H1 (cell line): Measurements from ENCODE around the gene LPP. TPM values are rescaled to one million over a fixed set of nuclear protein-coding genes. Genes with fewer than 3 reads are reported as not detected.

Experiments used
- CTCF ChIA-PET: fragments of 300-600 bp; sonication (Branson Sonifier 250); formaldehyde crosslinking; loops from one replicate; lab custom pipeline; 2021; ENCODE audit not compliant: partially characterized antibody; lab: Charles Lee
- POLR2A ChIA-PET: fragments of 300-600 bp; sonication (Branson Sonifier 250); formaldehyde crosslinking; loops from one replicate; lab custom pipeline; 2021; ENCODE audit warnings: inconsistent platforms; ENCODE audit not compliant: partially characterized antibody; lab: Charles Lee
- DNase-seq, 2 experiments: peaks; one replicate each; pipeline versions ENCODE4 v3.0.0 to v3.0.0-alpha.2; 2010 to 2022; ENCODE audit warnings: low spot score in 2 of 2, low read depth in 1 of 2, mixed read lengths in 1 of 2
- FAIRE-seq: peaks from 2 replicates; lab custom pipeline; 2011; peaks lifted over from hg19 to GRCh38; lab: Jason Lieb, UNC
- H2AFZ ChIP-seq: 2 replicates; pipeline ENCODE4 v1.8.1; 2012; ENCODE audit warnings: low read length, inconsistent platforms
- H2AK5ac ChIP-seq: 2 replicates; pipeline ENCODE4 v1.6.1; 2013; ENCODE audit warnings: low read depth, low read length
- H2BK120ac ChIP-seq: replicated peaks from 2 replicates; pipeline ENCODE3; 2013; ENCODE audit warnings: low read depth, low read length, inconsistent platforms
- H2BK12ac ChIP-seq: 2 replicates; pipeline ENCODE4 v1.6.1; 2013; ENCODE audit warnings: low read depth, low read length
- H2BK15ac ChIP-seq: 2 replicates; pipeline ENCODE4 v1.6.1; 2013; ENCODE audit warnings: low read length
- H2BK20ac ChIP-seq: 2 replicates; pipeline ENCODE4 v1.6.1; 2013; ENCODE audit warnings: low read length
- H2BK5ac ChIP-seq: 2 replicates; pipeline ENCODE4 v1.6.1; 2013; ENCODE audit warnings: low read depth, low read length
- H3K14ac ChIP-seq: 2 replicates; pipeline ENCODE4 v1.6.1; 2013; ENCODE audit warnings: inconsistent platforms; ENCODE audit not compliant: insufficient read length
- H3K18ac ChIP-seq: 2 replicates; pipeline ENCODE4 v1.6.1; 2013; ENCODE audit warnings: low read length; ENCODE audit errors: extremely low read depth
- H3K23ac ChIP-seq: 2 replicates; pipeline ENCODE4 v1.6.1; 2013; ENCODE audit warnings: inconsistent platforms; ENCODE audit not compliant: insufficient read length
- H3K23me2 ChIP-seq: 2 replicates; pipeline ENCODE4 v1.6.1; 2013; ENCODE audit warnings: low read depth, low read length
- H3K27ac ChIP-seq: 2 replicates; pipeline ENCODE4 v1.6.1; 2011; ENCODE audit warnings: low read depth, low read length, inconsistent platforms
- H3K27me3 ChIP-seq, 4 experiments: replicated peaks in 1 of 4; 1 replicate in 1 of 4; 2 replicates in 3 of 4; pipeline versions ENCODE4 v1.6.1 to v1.8.1; 2011 to 2013; ENCODE audit warnings: low read length in 3 of 4, mild to moderate bottlenecking in 3 of 4, inconsistent platforms in 2 of 4, mixed read lengths in 2 of 4, moderate library complexity in 1 of 4; ENCODE audit not compliant: control insufficient read depth in 3 of 4, insufficient read depth in 3 of 4; ENCODE audit errors: extremely low read depth in 1 of 4
- H3K36me3 ChIP-seq, 4 experiments: 2 replicates each; pipeline versions ENCODE4 v1.6.1 to v1.8.1; 2011 to 2013; ENCODE audit warnings: mild to moderate bottlenecking in 4 of 4, low read length in 3 of 4, moderate library complexity in 2 of 4, control low read depth in 1 of 4, inconsistent platforms in 1 of 4; ENCODE audit not compliant: insufficient read depth in 4 of 4, control insufficient read depth in 2 of 4
- H3K4ac ChIP-seq: replicated peaks from 2 replicates; pipeline ENCODE3; 2013; ENCODE audit warnings: low read length, low read depth, mixed read lengths, inconsistent platforms; ENCODE audit not compliant: insufficient read length
- H3K4me1 ChIP-seq, 4 experiments: replicated peaks in 1 of 4; 1 replicate in 1 of 4; 2 replicates in 3 of 4; pipeline versions ENCODE4 v1.6.1 to v1.8.1; 2011 to 2013; ENCODE audit warnings: low read length in 3 of 4, inconsistent platforms in 2 of 4, mixed read lengths in 1 of 4; ENCODE audit not compliant: insufficient read depth in 4 of 4, control insufficient read depth in 3 of 4
- H3K4me2 ChIP-seq, 2 experiments: 2 replicates each; pipeline versions ENCODE4 v1.6.1 to v1.8.1; 2011 to 2013; ENCODE audit warnings: low read depth in 2 of 2, low read length in 2 of 2, control low read depth in 1 of 2, inconsistent platforms in 1 of 2, mild to moderate bottlenecking in 1 of 2; ENCODE audit not compliant: insufficient read depth in 1 of 2
- H3K4me3 ChIP-seq, 4 experiments: fragments of 200-600, 300-600 bp in 1 of 4; sonication (generic), shearing (Covaris generic), sonication (Bioruptor Twin) in 1 of 4; 2 replicates each; pipeline versions ENCODE4 v1.5.1 to v1.8.1; 2011 to 2016; ENCODE audit warnings: low read length in 4 of 4, low read depth in 3 of 4, control low read depth in 2 of 4, inconsistent platforms in 2 of 4, mild to moderate bottlenecking in 2 of 4, mixed read lengths in 1 of 4, moderate library complexity in 1 of 4; ENCODE audit not compliant: insufficient read depth in 2 of 4; ENCODE audit errors: extremely low read depth in 1 of 4
- H3K56ac ChIP-seq: replicated peaks from 2 replicates; pipeline ENCODE3; 2013; ENCODE audit warnings: low read depth, mild to moderate bottlenecking, mixed read lengths, low read length, inconsistent platforms; ENCODE audit not compliant: insufficient read length
- H3K79me1 ChIP-seq: 2 replicates; pipeline ENCODE4 v1.6.1; 2013; ENCODE audit warnings: low read depth, low read length, control low read depth
- H3K79me2 ChIP-seq, 2 experiments: 2 replicates each; pipeline versions ENCODE4 v1.6.1 to v1.8.1; 2012 to 2013; ENCODE audit warnings: low read length in 2 of 2, mild to moderate bottlenecking in 2 of 2, inconsistent platforms in 1 of 2; ENCODE audit not compliant: insufficient read depth in 2 of 2, control insufficient read depth in 1 of 2
- H3K9ac ChIP-seq, 4 experiments: replicated peaks in 1 of 4; 1 replicate in 1 of 4; 2 replicates in 3 of 4; pipeline versions ENCODE4 v1.6.1 to v1.8.1; 2011 to 2013; ENCODE audit warnings: low read depth in 3 of 4, low read length in 3 of 4, control low read depth in 2 of 4, mild to moderate bottlenecking in 2 of 4, moderate library complexity in 2 of 4, inconsistent platforms in 1 of 4; ENCODE audit errors: extremely low read depth in 1 of 4
- H3K9me3 ChIP-seq, 2 experiments: 2 replicates each; pipeline versions ENCODE4 v1.6.1 to v1.8.1; 2012 to 2013; ENCODE audit warnings: mild to moderate bottlenecking in 2 of 2, moderate library complexity in 2 of 2, control low read depth in 1 of 2, inconsistent platforms in 1 of 2, low read depth in 1 of 2, low read length in 1 of 2, mixed read lengths in 1 of 2; ENCODE audit not compliant: insufficient read depth in 2 of 2
- H4K20me1 ChIP-seq, 2 experiments: replicated peaks in 1 of 2; 2 replicates each; pipeline versions ENCODE3 to v1.8.1; 2011 to 2013; ENCODE audit warnings: inconsistent platforms in 2 of 2, low read length in 2 of 2, mild to moderate bottlenecking in 1 of 2; ENCODE audit not compliant: insufficient read depth in 2 of 2, control insufficient read depth in 1 of 2
- H4K5ac ChIP-seq: 2 replicates; pipeline ENCODE4 v1.6.1; 2013; ENCODE audit warnings: low read length, low read depth, mixed read lengths, inconsistent platforms; ENCODE audit not compliant: insufficient read length
- H4K8ac ChIP-seq: 2 replicates; pipeline ENCODE4 v1.8.0; 2013; ENCODE audit warnings: mild to moderate bottlenecking, moderate library complexity, low read length, inconsistent platforms; ENCODE audit not compliant: insufficient read depth; ENCODE audit errors: extremely low read depth
- H4K91ac ChIP-seq: replicated peaks from 2 replicates; pipeline ENCODE3; 2013; ENCODE audit warnings: low read length, mixed read lengths, inconsistent platforms; ENCODE audit not compliant: insufficient read length
- CBX8 ChIP-seq: fragments of 300-800, 300-1000 bp; sonication (generic); IDR thresholded peaks from 2 replicates; pipeline ENCODE4 v1.7.1; 2016; ENCODE audit warnings: low read depth, low read length, borderline replicate concordance
- SP4 ChIP-seq: IDR thresholded peaks from 2 replicates; pipeline ENCODE4 v1.6.1; 2012; ENCODE audit warnings: low read length, inconsistent platforms
- WGBS, 2 experiments: shearing (Covaris generic) in 1 of 2; methylation state at CpG; one replicate each; pipeline versions ENCODE4 v1.1.6 to v1.1.7; 2013 to 2015; ENCODE audit warnings: low lambda C conversion rate in 2 of 2, mixed read lengths in 2 of 2, inconsistent platforms in 1 of 2, low coverage in 1 of 2, missing lambda C conversion rate in 1 of 2; ENCODE audit not compliant: insufficient replicate concordance in 2 of 2, insufficient coverage in 1 of 2, insufficient read length in 1 of 2; ENCODE audit errors: extremely low coverage in 1 of 2, missing lambda C conversion rate in 1 of 2; 5-methylcytosine and 5-hydroxymethylcytosine counted together
- polyA plus RNA-seq, 7 experiments: library from polyadenylated mRNA; depleted of rRNA in 3 of 7; stranded (reverse) in 5 of 7; unstranded in 2 of 7; fragments of >200 nt in 5 of 7; fragments of 200-250 nt in 2 of 7; gene quantifications; 1 replicate in 5 of 7; 2 replicates in 1 of 7; 4 replicates in 1 of 7; pipeline versions ENCODE4 v1.2.1 to v1.2.3, GENCODE V29; 2011 to 2013; ENCODE audit warnings: missing spikeins in 2 of 7, mixed read lengths in 2 of 7
- total RNA-seq: library from RNA; stranded (reverse); fragmentation: NEBNext Ultra II Directional; extraction: Animal tissue kit (Norgen Biotek cat#: 25700); gene quantifications from 2 replicates; pipeline ENCODE4 v1.2.1, GENCODE V29; 2021

LPP gene
- total and polyA plus RNA-seq, 2 of the 8 experiments (the other 6 are each of a cell fraction or from before 2014, with no cell fraction given) = 10.0 to 53.3 TPM

GRCh38 chr3:188303823-188304222 is 149.9 kb downstream of the LPP start:
- Histone ChIP-seq H3K4me3 (no peak overlapping the region), H2BK15ac (no peak overlapping the region), H3K4me1 (peaks cover 0 to 22% (median 16%) of the 10 kb centered on the region in 4 experiments; a peak in 6 of 7 replicates), H4K20me1 (no peaks in the 10 kb centered on the region), H3K79me2 (no peaks in the 10 kb centered on the region), H2BK12ac (no peak overlapping the region), H3K23ac (no peak overlapping the region), H2BK5ac (no peak overlapping the region), H3K4me2 (no peak overlapping the region), H4K5ac (no peak overlapping the region), H3K36me3 (no peaks in the 10 kb centered on the region), H3K9ac (no peak overlapping the region), H2AK5ac (no peak overlapping the region), H3K79me1 (no peaks in the 10 kb centered on the region), H3K9me3 (no peaks in the 10 kb centered on the region), H2AFZ (no peak overlapping the region), H4K8ac (no peak overlapping the region), H3K18ac (no peak overlapping the region), H3K23me2 (no peaks in the 10 kb centered on the region), H2BK20ac (no peak overlapping the region), H3K27me3 (no peaks in the 10 kb centered on the region), H3K4ac (no peak overlapping the region), H3K14ac (no peak overlapping the region), H2BK120ac (no peak overlapping the region), H3K56ac (no peak overlapping the region), H3K27ac (no peak overlapping the region), H4K91ac (no peak overlapping the region)
- FAIRE-seq (no peak), DNase-seq (no peak)
- 84% methylated on average over 3 of the region's 3 CpGs; no CpG with 5 or more reads in 1 of the 2 experiments for WGBS, 2 experiments
- CTCF ChIA-PET = interaction anchor here (0.7 to 1.7 kb wide), 4 partner anchors 9 to 249 kb away, joined by 3 read pairs; no protein-coding TSS in a partner anchor
- TF ChIP-seq SP4 = no peak
- TF ChIP-seq CBX8 = no peak
- POLR2A ChIA-PET = no interaction called here
